ENCODE data around the gene MAPK13. TPM values are rescaled to one million over a fixed set of nuclear protein-coding genes. Genes with fewer than 3 reads are reported as not detected.
"Not testable (repeated sequence)": the region's sequence is repeated elsewhere in the genome, so short reads cannot be mapped to it uniquely, and the experiment has no call there.

MAPK13 gene
- total RNA-seq, 2 donors from 2014 or later, result 7.0 to 10.1 TPM

DNA sequence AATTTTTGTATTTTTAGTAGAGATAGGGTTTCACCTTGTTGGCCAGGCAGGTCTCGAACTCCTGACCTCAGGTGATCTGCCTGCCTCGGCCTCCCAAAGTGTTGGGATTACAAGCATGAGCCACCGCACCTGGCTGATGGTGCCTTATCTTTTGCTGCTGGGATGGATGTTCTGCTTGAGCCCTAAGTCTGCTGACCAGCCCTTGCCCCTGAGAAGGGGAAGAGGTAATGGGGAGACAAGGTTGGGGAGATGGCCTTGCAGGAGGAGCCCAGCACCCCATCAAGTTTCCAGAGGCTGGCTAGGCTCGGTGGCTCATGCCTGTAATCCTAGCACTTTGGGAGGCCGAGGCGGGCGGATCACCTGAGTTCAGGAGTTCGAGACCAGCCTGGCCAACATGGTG lies 6.0 kb upstream of the MAPK13 start:
- DNase-seq (ENCODE audit: low spot score), result not testable (repeated sequence)
- intact Hi-C loops (cut with DNase I), result loop anchor here (10.0 kb wide), 3 partner anchors 70 to 240 kb away; partner anchors contain the start of gene BRPF3 (in 1 of the 2)

DNA sequence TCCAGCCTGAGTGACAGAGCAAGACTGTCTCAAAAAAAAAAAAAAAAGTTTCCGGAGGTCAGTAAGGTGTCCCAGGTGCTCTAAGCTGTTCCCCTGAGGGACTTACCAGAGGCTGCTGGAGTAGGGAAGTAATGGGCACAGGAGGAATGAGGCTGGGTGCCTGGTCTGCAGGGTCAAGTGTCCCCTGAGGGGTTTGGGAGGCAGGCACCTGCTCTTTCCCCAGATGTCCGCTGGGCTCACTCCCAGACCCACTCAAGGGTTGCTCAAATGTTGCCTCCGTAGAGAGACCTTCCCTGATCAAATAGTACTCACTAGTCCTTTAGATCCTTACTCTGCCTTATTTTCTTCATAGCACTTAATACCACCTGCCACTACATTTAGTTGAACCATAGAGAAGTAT lies 5.4 kb upstream of the MAPK13 start:
- intact Hi-C loops (cut with DNase I), result loop anchor here (10.0 kb wide), 3 partner anchors 70 to 240 kb away; partner anchors contain the start of gene BRPF3 (in 1 of the 2)
- DNase-seq (ENCODE audit: low spot score), result no peak

DNA sequence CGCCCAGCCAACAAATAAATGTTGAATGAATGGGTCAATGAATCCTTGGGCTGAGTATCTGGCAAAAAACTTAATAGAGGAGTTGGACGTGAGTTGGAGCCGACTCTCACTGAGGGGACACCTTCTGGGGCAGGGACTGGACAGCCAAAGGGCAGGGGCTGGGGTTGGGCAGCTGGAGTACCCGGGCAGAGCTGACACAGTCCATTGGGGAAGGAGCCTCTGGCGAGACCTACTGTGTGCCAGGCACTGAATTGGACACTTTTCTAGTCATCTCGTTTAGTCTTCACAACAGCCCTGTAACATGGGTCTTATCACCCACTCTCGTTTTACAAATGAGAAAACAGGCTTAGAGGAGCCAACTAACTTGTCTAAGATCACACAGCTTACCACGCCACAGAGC lies 4.7 kb upstream of the MAPK13 start:
- DNase-seq (ENCODE audit: low spot score), result no peak
- intact Hi-C loops (cut with DNase I), result loop anchor here (10.0 kb wide), 3 partner anchors 69 to 239 kb away; partner anchors contain the start of gene BRPF3 (in 1 of the 2)

DNA sequence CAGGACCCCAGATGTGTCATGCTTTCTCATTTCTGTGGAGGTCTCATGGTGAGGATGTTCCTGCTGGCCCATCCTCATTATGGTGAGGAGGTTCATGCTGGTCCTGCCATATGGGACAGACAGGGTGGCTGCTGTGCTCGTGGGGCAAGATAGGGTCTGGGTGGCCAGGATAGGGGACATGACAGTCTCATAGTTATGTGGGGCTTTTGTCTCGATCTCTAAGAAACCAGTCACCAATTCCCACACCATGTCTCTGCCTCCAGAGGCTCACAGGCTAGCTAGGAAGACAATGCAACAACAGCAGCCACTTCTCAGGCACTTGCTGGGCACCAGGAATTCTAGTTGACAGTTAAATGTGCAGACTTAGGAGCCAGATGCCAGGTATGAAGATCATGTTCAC lies 4.2 kb upstream of the MAPK13 start:
- intact Hi-C loops (cut with DNase I), result loop anchor here (10.0 kb wide), 3 partner anchors 69 to 239 kb away; partner anchors contain the start of gene BRPF3 (in 1 of the 2)
- no peak for DNase-seq (ENCODE audit: low spot score)

DNA sequence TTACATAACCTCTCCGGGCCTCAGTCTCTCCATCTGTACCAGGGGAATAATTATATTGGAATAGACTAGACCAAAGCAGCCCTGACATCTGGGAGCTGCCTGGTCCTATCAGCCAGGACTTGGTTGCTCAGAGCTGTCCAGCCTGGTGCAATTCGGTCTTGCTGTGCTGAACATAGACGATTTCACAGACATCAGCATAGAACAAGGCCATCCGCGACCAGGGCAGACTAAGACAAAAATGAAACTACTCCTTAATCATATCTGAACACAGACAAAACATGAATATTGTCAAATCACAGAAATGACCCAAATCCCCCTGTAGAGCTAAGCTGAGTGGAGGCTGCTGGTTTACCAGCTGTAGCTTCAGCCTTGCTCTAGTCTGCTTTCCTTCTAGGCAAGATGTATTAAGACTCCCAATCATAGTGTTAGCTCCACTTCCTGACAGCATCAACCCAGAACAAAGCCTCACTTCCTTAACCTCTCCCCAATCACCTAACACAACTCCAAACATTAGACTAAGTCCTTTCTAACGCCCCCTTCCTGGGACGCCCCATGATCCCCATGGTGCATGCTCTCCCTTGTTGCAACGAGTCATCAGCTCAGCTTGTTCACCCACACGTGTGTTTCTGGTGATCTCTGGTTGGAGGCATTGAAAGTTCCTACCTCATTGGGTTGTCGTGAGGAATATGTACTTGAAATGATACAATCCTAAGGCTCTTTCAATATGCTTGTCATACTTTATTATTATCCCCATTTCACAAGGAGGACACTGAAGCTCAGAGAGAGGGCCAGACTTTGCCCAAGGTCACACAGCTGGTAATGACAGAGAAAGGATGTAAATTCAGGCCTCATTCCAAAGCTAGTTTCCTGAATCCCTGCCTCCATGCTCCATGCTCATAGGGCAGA lies 3.5 kb upstream of the MAPK13 start:
- DNase-seq (ENCODE audit: low spot score), result no peak
- intact Hi-C loops (cut with DNase I), result loop anchor here (10.0 kb wide), 3 partner anchors 68 to 238 kb away; partner anchors contain the start of gene BRPF3 (in 1 of the 2)

DNA sequence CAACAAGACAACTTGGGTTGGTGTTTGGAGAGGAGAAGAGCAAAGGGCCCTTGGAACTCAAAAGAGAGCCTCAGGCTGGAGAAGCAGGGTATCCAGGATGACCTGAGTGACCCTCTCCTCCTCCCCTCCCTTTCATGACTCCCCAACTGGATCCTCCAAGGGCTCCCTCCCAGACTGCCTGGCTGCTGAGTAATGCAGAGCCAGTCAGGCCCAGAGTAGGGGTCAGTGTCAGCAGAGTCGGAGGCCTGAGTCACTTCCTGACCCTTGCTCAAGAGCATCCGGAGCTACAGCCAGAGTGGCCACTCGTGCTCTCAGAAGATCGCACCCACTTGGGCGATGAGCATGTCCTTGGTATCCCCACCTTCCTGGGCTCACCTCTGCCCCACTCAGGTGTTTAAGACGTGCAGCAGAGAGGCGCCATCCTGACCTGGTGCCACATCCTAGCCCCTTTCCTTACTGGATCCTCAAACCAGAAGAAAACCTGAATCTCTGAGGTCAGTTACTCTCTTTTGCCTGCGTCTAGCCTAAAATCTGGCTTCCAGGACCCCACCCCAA lies 2.8 kb upstream of the MAPK13 start:
- intact Hi-C loops (cut with DNase I), result loop anchor here (10.0 kb wide), 3 partner anchors 67 to 237 kb away; partner anchors contain the start of gene BRPF3 (in 1 of the 2)
- peak; percentile 92 for DNase-seq (ENCODE audit: low spot score)

- intact Hi-C loops (cut with DNase I), result loop anchor here (10.0 kb wide), 3 partner anchors 67 to 237 kb away; partner anchors contain the start of gene BRPF3 (in 1 of the 2)
- DNase-seq (ENCODE audit: low spot score), result no peak
These were observed 2.2 kb upstream of the MAPK13 start for GRCh38 chr6:36128073-36128472.

- no peak for DNase-seq (ENCODE audit: low spot score)
- intact Hi-C loops (cut with DNase I), result loop anchor here (10.0 kb wide), 3 partner anchors 66 to 236 kb away; partner anchors contain the start of gene BRPF3 (in 1 of the 2)
These were observed 1.5 kb upstream of the MAPK13 start for GRCh38 chr6:36128793-36129192.

- not testable (repeated sequence) for DNase-seq (ENCODE audit: low spot score)
- intact Hi-C loops (cut with DNase I), result loop anchor here (10.0 kb wide), 3 partner anchors 65 to 235 kb away; partner anchors contain the start of gene BRPF3 (in 1 of the 2)
These were observed 979 bp upstream of the MAPK13 start for GRCh38 chr6:36129334-36129733.

- DNase-seq (ENCODE audit: low spot score), result no peak
- intact Hi-C loops (cut with DNase I), result no loop called here
These were observed 576 bp downstream of the MAPK13 start for GRCh38 chr6:36130667-36131510.

- no peak for DNase-seq (ENCODE audit: low spot score)
- intact Hi-C loops (cut with DNase I), result no loop called here
These were observed 1.4 kb downstream of the MAPK13 start for GRCh38 chr6:36131511-36132245.

- no peak for DNase-seq (ENCODE audit: low spot score)
- intact Hi-C loops (cut with DNase I), result no loop called here
These were observed 2.1 kb downstream of the MAPK13 start for GRCh38 chr6:36132246-36132895.

GRCh38 chr6:36133148-36133547 lies 2.8 kb downstream of the MAPK13 start:
- intact Hi-C loops (cut with DNase I), result no loop called here
- no peak for DNase-seq (ENCODE audit: low spot score)

- no peak for DNase-seq (ENCODE audit: low spot score)
- intact Hi-C loops (cut with DNase I), result no loop called here
These were observed 3.6 kb downstream of the MAPK13 start for GRCh38 chr6:36133912-36134311.

GRCh38 chr6:36135053-36135731 lies 4.9 kb downstream of the MAPK13 start:
- DNase-seq (ENCODE audit: low spot score), result no peak
- intact Hi-C loops (cut with DNase I), result no loop called here

DNA sequence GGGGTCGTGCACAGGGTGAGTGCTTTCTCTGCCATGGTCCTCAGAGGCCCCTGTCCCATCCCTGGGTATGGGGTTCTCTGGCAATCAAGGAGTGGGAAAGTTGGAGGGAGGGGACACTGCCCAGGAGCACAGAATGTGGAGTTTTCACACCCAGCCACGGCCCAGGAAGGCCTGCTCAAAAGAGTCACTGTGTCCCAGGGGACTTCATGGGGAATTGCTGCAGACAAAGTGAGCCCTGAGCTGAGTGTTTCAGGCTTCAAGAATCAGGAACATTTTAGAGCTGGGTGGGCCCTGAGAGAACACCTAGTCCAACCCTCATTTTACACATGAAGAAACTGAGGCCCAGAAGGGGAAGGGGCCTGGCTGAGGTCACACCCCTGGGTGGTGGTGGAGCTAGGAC lies 5.7 kb downstream of the MAPK13 start:
- DNase-seq (ENCODE audit: low spot score), result no peak
- intact Hi-C loops (cut with DNase I), result no loop called here

GRCh38 chr6:36136551-36136950 lies 6.2 kb downstream of the MAPK13 start:
- intact Hi-C loops (cut with DNase I), result no loop called here
- DNase-seq (ENCODE audit: low spot score), result no peak

All from posterior vena cava (tissue), 2 donors.